Fibroblast of lung (primary cell): ENCODE data around the gene LPP.

Experiments
- EZH2 ChIP-seq: IDR thresholded peaks from 2 replicates; pipeline ENCODE4 v1.5.1; 2012; ENCODE audit warnings: low read length, control low read depth, mild to moderate bottlenecking; ENCODE audit errors: missing control alignments
- TF ChIP-seq, protein P1 (sequence below), 2 donors: IDR thresholded peaks in 1 of 2; conservative IDR thresholded peaks in 1 of 2; 1 replicate in 1 of 2; 2 replicates in 1 of 2; pipeline ENCODE4 v1.5.1; 2011 to 2012; ENCODE audit warnings: low read length in 2 of 2, control low read depth in 1 of 2, inconsistent platforms in 1 of 2, low read depth in 1 of 2, mild to moderate bottlenecking in 1 of 2

DNA sequence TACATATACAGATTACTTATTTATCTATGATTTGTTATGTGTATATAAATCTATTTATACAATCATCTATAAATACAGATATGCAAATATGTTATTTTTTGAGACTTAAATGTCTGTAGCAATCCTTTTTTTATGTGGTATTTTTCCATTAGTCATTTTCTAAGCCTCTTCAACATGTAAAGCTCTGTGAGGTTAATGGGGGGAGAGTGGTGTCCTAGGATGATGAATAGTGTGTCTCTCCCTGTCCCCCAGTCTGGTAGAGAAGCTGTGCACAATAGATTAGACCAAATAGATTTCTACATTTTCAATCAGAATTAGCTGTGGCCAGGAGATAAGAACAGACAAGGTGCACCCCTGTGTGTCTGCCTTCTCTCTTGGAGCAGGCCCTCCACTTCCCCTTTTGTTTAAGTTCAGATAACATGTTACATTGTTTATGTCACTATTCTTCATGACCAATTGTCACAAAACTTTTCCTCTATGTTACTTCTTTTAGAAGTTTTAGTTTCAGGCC lies 453.9 kb downstream of the LPP start:
- TF ChIP-seq, protein P1, sequence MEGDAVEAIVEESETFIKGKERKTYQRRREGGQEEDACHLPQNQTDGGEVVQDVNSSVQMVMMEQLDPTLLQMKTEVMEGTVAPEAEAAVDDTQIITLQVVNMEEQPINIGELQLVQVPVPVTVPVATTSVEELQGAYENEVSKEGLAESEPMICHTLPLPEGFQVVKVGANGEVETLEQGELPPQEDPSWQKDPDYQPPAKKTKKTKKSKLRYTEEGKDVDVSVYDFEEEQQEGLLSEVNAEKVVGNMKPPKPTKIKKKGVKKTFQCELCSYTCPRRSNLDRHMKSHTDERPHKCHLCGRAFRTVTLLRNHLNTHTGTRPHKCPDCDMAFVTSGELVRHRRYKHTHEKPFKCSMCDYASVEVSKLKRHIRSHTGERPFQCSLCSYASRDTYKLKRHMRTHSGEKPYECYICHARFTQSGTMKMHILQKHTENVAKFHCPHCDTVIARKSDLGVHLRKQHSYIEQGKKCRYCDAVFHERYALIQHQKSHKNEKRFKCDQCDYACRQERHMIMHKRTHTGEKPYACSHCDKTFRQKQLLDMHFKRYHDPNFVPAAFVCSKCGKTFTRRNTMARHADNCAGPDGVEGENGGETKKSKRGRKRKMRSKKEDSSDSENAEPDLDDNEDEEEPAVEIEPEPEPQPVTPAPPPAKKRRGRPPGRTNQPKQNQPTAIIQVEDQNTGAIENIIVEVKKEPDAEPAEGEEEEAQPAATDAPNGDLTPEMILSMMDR (conservative IDR thresholded peaks at IDR 0.05 in 1 of 2, IDR thresholded peaks at IDR 0.05 in 1 of 2; ENCODE audit: low read depth in 1 of 2, low read length in 2 of 2): no peak
- TF ChIP-seq EZH2: no peak
